ENCODE results near the gene PFKL. TPM values are rescaled to one million over a fixed set of nuclear protein-coding genes. Genes with fewer than 3 reads are reported as not detected.

PFKL gene
- total RNA-seq, 2 donors from 2014 or later, result 99.4 to 235 TPM

- Histone ChIP-seq H3K4me1 (replicated peaks) (no peaks in the 10 kb centered on the region), H3K27me3 (replicated peaks; ENCODE audit: insufficient read depth) (peaks cover 3% of the 10 kb centered on the region), H3K27ac (no peak overlapping the region), H3K36me3 (no peaks in the 10 kb centered on the region), H3K9me3 (no peaks in the 10 kb centered on the region), H3K4me3 (no peak overlapping the region)
- intact Hi-C loops (cut with DNase I), result no loop called here
- 93% methylated on average over 28 of the region's 28 CpGs for WGBS
- TF ChIP-seq POLR2A (IDR thresholded peaks at IDR 0.05) (no peak), POLR2AphosphoS5 (IDR thresholded peaks at IDR 0.05) (no peak), CTCF (IDR thresholded peaks at IDR 0.05) (no peak)
- no peak for DNase-seq (ENCODE audit: low spot score)
These were observed 66.8 kb downstream of the PFKL start for GRCh38 chr21:44366586-44367211.

- Histone ChIP-seq H3K4me1 (replicated peaks) (no peaks in the 10 kb centered on the region), H3K27me3 (replicated peaks; ENCODE audit: insufficient read depth) (peaks cover 3% of the 10 kb centered on the region), H3K4me3 (no peak overlapping the region), H3K27ac (no peak overlapping the region), H3K9me3 (no peaks in the 10 kb centered on the region), H3K36me3 (no peaks in the 10 kb centered on the region)
- TF ChIP-seq POLR2A (IDR thresholded peaks at IDR 0.05) (no peak), POLR2AphosphoS5 (IDR thresholded peaks at IDR 0.05) (no peak), CTCF (IDR thresholded peaks at IDR 0.05) (no peak)
- DNase-seq (ENCODE audit: low spot score), result no peak
- 27% methylated on average over 35 of the region's 35 CpGs for WGBS
- intact Hi-C loops (cut with DNase I), result no loop called here
These were observed 69.0 kb downstream of the PFKL start for GRCh38 chr21:44368711-44369446.

- WGBS, result 20% methylated on average over 29 of the region's 29 CpGs
- intact Hi-C loops (cut with DNase I), result no loop called here
These were observed 70.3 kb downstream of the PFKL start for GRCh38 chr21:44370027-44370735.

GRCh38 chr21:44370786-44371410 is 71.0 kb downstream of the PFKL start:
- WGBS, result 76% methylated on average over 35 of the region's 37 CpGs
- peaks cover 3% of the 10 kb centered on the region for H3K27me3 ChIP-seq (replicated peaks; ENCODE audit: insufficient read depth)
- DNase-seq (ENCODE audit: low spot score), result no peak
- intact Hi-C loops (cut with DNase I), result no loop called here
- H3K4me1 ChIP-seq (replicated peaks), result no peaks in the 10 kb centered on the region
- H3K27ac ChIP-seq, result no peak overlapping the region
- no peaks in the 10 kb centered on the region for H3K36me3 ChIP-seq
- H3K4me3 ChIP-seq, result no peak overlapping the region
- TF ChIP-seq CTCF (IDR thresholded peaks at IDR 0.05) (no peak), POLR2A (IDR thresholded peaks at IDR 0.05) (no peak), POLR2AphosphoS5 (IDR thresholded peaks at IDR 0.05) (no peak)
- no peaks in the 10 kb centered on the region for H3K9me3 ChIP-seq

More at GRCh38 chr21:44370027-44370735, 70.3 kb downstream of the PFKL start:
- no peak overlapping the region for H3K27ac ChIP-seq
- TF ChIP-seq POLR2A (IDR thresholded peaks at IDR 0.05) (no peak), CTCF (IDR thresholded peaks at IDR 0.05) (no peak), POLR2AphosphoS5 (IDR thresholded peaks at IDR 0.05) (no peak)
- H3K36me3 ChIP-seq, result no peaks in the 10 kb centered on the region
- H3K4me1 ChIP-seq (replicated peaks), result no peaks in the 10 kb centered on the region
- no peak overlapping the region for H3K4me3 ChIP-seq
- no peaks in the 10 kb centered on the region for H3K9me3 ChIP-seq
- no peak for DNase-seq (ENCODE audit: low spot score)
- peaks cover 3% of the 10 kb centered on the region for H3K27me3 ChIP-seq (replicated peaks; ENCODE audit: insufficient read depth)
